K562 (cell line): Measurements from ENCODE around the gene PGGHG. TPM values are rescaled to one million over a fixed set of nuclear protein-coding genes. Genes with fewer than 3 reads are reported as not detected.

Source experiments
- AFF4 ChIP-seq: sonication (generic); formaldehyde crosslinking; IDR thresholded peaks from 2 replicates; pipeline ENCODE4 v1.8.0; 2023; ENCODE audit warnings: mild to moderate bottlenecking, missing genetic modification reagents
- ATF4 ChIP-seq: fragments of 450-650 bp; formaldehyde crosslinking; IDR thresholded peaks from 2 replicates; pipeline ENCODE4 v1.4.0; 2022; ENCODE audit warnings: mild to moderate bottlenecking, moderate library complexity
- BRF2 ChIP-seq: IDR thresholded peaks from 3 replicates; pipeline ENCODE4 v1.6.1; 2011; ENCODE audit warnings: borderline replicate concordance, mild to moderate bottlenecking; ENCODE audit not compliant: insufficient read length, insufficient read depth
- CHD2 ChIP-seq: IDR thresholded peaks from 2 replicates; pipeline ENCODE4 v1.6.1; 2011; ENCODE audit warnings: low read depth, low read length
- CTBP1 ChIP-seq: fragments of 450-650 bp; IDR thresholded peaks from 2 replicates; pipeline ENCODE4 v1.6.1; 2016; ENCODE audit warnings: borderline replicate concordance
- ELF4 ChIP-seq: fragments of 450-650 bp; formaldehyde crosslinking; IDR thresholded peaks from 2 replicates; pipeline ENCODE4 v1.4.0; 2022; ENCODE audit warnings: missing genetic modification characterization
- FOSL1 ChIP-seq: fragments of 200-800 bp; sonication (Bioruptor generic); conservative IDR thresholded peaks from 2 replicates; pipeline ENCODE4 v1.6.1; 2016; ENCODE audit warnings: missing genetic modification characterization, missing compliant biosample characterization
- FOXA3 ChIP-seq, 2 experiments: fragments of 450-650 bp in 1 of 2; sonication (generic) in 1 of 2; formaldehyde crosslinking; IDR thresholded peaks in 1 of 2; conservative IDR thresholded peaks in 1 of 2; 2 replicates each; pipeline versions ENCODE4 v1.4.0 to v1.8.0; 2020 to 2022; ENCODE audit warnings: mild to moderate bottlenecking in 2 of 2, missing genetic modification reagents in 1 of 2
- HDAC2 ChIP-seq: fragments of 450-650 bp; IDR thresholded peaks from 2 replicates; pipeline ENCODE4 v1.6.1; 2016; ENCODE audit warnings: mild to moderate bottlenecking
- MCM5 ChIP-seq: fragments of 450-650 bp; IDR thresholded peaks from 2 replicates; pipeline ENCODE4 v1.6.1; 2016; ENCODE audit warnings: low read depth
- POLR2AphosphoS2 ChIP-seq: IDR thresholded peaks from 2 replicates; pipeline ENCODE4 v1.6.1; 2012; ENCODE audit warnings: low read length, improper control_type of control experiment
- RNF219 ChIP-seq: fragments of 250-450 bp; sonication (Bioruptor Pico); IDR thresholded peaks from 2 replicates; pipeline ENCODE4 v1.5.0; 2022; ENCODE audit warnings: mild to moderate bottlenecking
- SRSF7 ChIP-seq: fragments of 200-400 bp; formaldehyde crosslinking; optimal IDR thresholded peaks from 2 replicates; pipeline ENCODE3; 2017; ENCODE audit warnings: mild to moderate bottlenecking, low read depth, low read length
- XRCC3 ChIP-seq: fragments of 450-650 bp; IDR thresholded peaks from 2 replicates; pipeline ENCODE4 v1.6.1; 2017; ENCODE audit warnings: mild to moderate bottlenecking, moderate library complexity
- ZBTB43 ChIP-seq: sonication (generic); formaldehyde crosslinking; IDR thresholded peaks from 2 replicates; pipeline ENCODE4 v1.8.0; 2023; ENCODE audit warnings: mild to moderate bottlenecking, missing genetic modification reagents
- ZNF512 ChIP-seq: IDR thresholded peaks from 2 replicates; pipeline ENCODE4 v1.6.1; 2016; ENCODE audit warnings: missing genetic modification characterization, missing compliant biosample characterization
- ZNF551 ChIP-seq: fragments of 250-450 bp; sonication (Bioruptor Pico); IDR thresholded peaks from 2 replicates; pipeline ENCODE4 v1.5.0; 2021; ENCODE audit warnings: mild to moderate bottlenecking, moderate library complexity
- polyA plus RNA-seq, 8 experiments: library from polyadenylated mRNA; depleted of rRNA in 4 of 8; stranded (reverse) in 5 of 8; unstranded in 3 of 8; fragments of >200 nt; fragmentation: Nextera tagmentation in 2 of 8; fragmentation: Illumina TruSeq in 1 of 8; extraction: Ambion mirVana in 2 of 8; extraction: Trizol in 1 of 8; gene quantifications; 2 replicates each; pipeline versions ENCODE4 v1.2.1 to v1.2.3, GENCODE V29; 2011 to 2014; ENCODE audit warnings: inconsistent platforms in 1 of 8, missing spikeins in 1 of 8
- total RNA-seq, 7 experiments: library from RNA; depleted of rRNA in 6 of 7; stranded (reverse); fragments of >200 nt in 6 of 7; fragmentation: Illumina TruSeq in 2 of 7; extraction: Trizol in 2 of 7; gene quantifications; 2 replicates each; pipeline versions ENCODE4 v1.2.1 to v1.2.3, GENCODE V29; 2011 to 2021; ENCODE audit warnings: low replicate concordance in 1 of 7

Gene PGGHG
- total and polyA plus RNA-seq, 9 of the 15 experiments (the other 6 are each of a cell fraction or from before 2014, with no cell fraction given) = 0.38 to 85.1 (median 18.1) TPM

GRCh38 chr11:316031-316701 is 27.2 kb downstream of the PGGHG start (continued):
- no peak for TF ChIP-seq ZNF512 (tag)
- no peak for TF ChIP-seq FOSL1 (tag)
- TF ChIP-seq ELF4 (CRISPR knock-in tag) = no peak
- no peak for TF ChIP-seq CHD2
- no peak for TF ChIP-seq ZNF551 (CRISPR knock-in tag)
- TF ChIP-seq AFF4 (CRISPR knock-in tag) = 0 out of 2 replicates have a peak, but pooled peaks have one; percentile 73
- TF ChIP-seq CTBP1 = peak; percentile 54; the same call in 1 of the 2 replicates
- TF ChIP-seq BRF2 = no peak
- no peak for TF ChIP-seq RNF219 (CRISPR knock-in tag)
- no peak for TF ChIP-seq ZBTB43 (CRISPR knock-in tag)
- TF ChIP-seq ATF4 = no peak
- 0 out of 2 replicates have a peak, but pooled peaks have one; percentile 19 for TF ChIP-seq HDAC2
- TF ChIP-seq SRSF7 = no peak
- 0 out of 2 replicates have a peak, but pooled peaks have one; percentile 4 for TF ChIP-seq POLR2AphosphoS2
- no peak for TF ChIP-seq MCM5
- no peak for TF ChIP-seq XRCC3
- no peak for TF ChIP-seq FOXA3 (CRISPR knock-in tag; conservative IDR thresholded peaks at IDR 0.05 in 1 of 2, IDR thresholded peaks at IDR 0.05 in 1 of 2)
